NT2/D1 (cell line): Measurements from ENCODE around the gene ANKS6.

Source experiments
- SUZ12 ChIP-seq: IDR thresholded peaks from 2 replicates; pipeline ENCODE4 v1.6.1; 2011; ENCODE audit not compliant: insufficient read length, insufficient read depth; ENCODE audit errors: extremely low read depth
- YY1 ChIP-seq: IDR thresholded peaks from 2 replicates; pipeline ENCODE4 v1.6.1; 2011; ENCODE audit not compliant: insufficient read length, insufficient read depth
- ZNF274 ChIP-seq: IDR thresholded peaks from 2 replicates; pipeline ENCODE4 v1.6.1; 2011; ENCODE audit warnings: mild to moderate bottlenecking, low read depth, low read length

DNA sequence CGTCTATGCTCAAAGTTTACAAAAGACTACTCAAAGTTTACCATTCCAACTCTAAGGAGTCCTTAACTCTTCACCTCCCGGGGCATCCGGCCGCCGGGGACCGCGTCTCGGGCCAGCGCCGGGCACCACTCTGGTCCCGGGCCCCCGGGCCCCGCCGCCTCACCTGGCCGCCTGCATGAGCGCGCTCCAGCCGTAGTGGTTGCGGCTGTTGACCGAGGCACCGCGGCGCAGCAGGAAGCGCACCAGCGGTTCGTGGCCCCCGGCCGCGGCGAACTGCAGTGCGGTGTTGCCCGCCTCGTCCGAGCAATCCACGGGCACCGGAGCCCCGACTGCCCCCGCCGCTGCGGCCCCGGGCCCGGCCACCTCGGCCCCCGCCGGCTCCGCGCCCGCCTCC lies 388 bp downstream of the ANKS6 start:
- TF ChIP-seq SUZ12: no peak
- no peak for TF ChIP-seq ZNF274
- no peak for TF ChIP-seq YY1
